ENCODE data around the gene ITPR2. TPM values are rescaled to one million over a fixed set of nuclear protein-coding genes. Genes with fewer than 3 reads are reported as not detected.

ITPR2 gene
- total and polyA plus RNA-seq, 5 experiments from 2014 or later = 4.6 to 45.9 (median 9.6) TPM

GRCh38 chr12:26426652-26427051, 406.3 kb downstream of the ITPR2 start:
- DNase-seq (no peak), ATAC-seq (no peak)
- POLR2A ChIA-PET = no interaction called here
- H3K4me1 Mint-ChIP-seq = no peaks in the 10 kb centered on the region
- H3K27ac Mint-ChIP-seq = no peak overlapping the region
- H3K36me3 Mint-ChIP-seq = peaks cover 12 to 42% (median 30%) of the 10 kb centered on the region in 3 donors
- H3K4me3 Mint-ChIP-seq = no peak overlapping the region
- H3K27me3 Mint-ChIP-seq = no peaks in the 10 kb centered on the region
- H3K9me3 Mint-ChIP-seq = no peaks in the 10 kb centered on the region

GRCh38 chr12:26425587-26426260, 407.3 kb downstream of the ITPR2 start:
- no peak overlapping the region for H3K4me3 Mint-ChIP-seq
- DNase-seq (no peak), ATAC-seq (no peak)
- H3K4me1 Mint-ChIP-seq = no peaks in the 10 kb centered on the region
- peaks cover 17 to 43% (median 37%) of the 10 kb centered on the region in 3 donors for H3K36me3 Mint-ChIP-seq
- POLR2A ChIA-PET = no interaction called here
- H3K9me3 Mint-ChIP-seq = no peaks in the 10 kb centered on the region
- no peaks in the 10 kb centered on the region for H3K27me3 Mint-ChIP-seq
- no peak overlapping the region for H3K27ac Mint-ChIP-seq

GRCh38 chr12:26422839-26423398, 410.1 kb downstream of the ITPR2 start:
- ATAC-seq = no peak
- no peak overlapping the region for H3K27ac Mint-ChIP-seq

GRCh38 chr12:26416550-26416949, 416.4 kb downstream of the ITPR2 start:
- Mint-ChIP-seq H3K27me3 (no peaks in the 10 kb centered on the region), H3K4me3 (no peak overlapping the region), H3K36me3 (peaks cover 14 to 72% (median 51%) of the 10 kb centered on the region in 3 donors), H3K27ac (no peak overlapping the region), H3K4me1 (no peaks in the 10 kb centered on the region), H3K9me3 (peaks cover 0 to 3% (median 0%) of the 10 kb centered on the region in 9 donors)
- no peak for ATAC-seq
- no peak for DNase-seq
- POLR2A ChIA-PET = no interaction called here

More at GRCh38 chr12:26422839-26423398, 410.1 kb downstream of the ITPR2 start:
- POLR2A ChIA-PET = no interaction called here
- no peak overlapping the region for H3K4me3 Mint-ChIP-seq
- H3K4me1 Mint-ChIP-seq = no peaks in the 10 kb centered on the region
- DNase-seq = no peak
- peaks cover 22 to 43% (median 36%) of the 10 kb centered on the region in 3 donors for H3K36me3 Mint-ChIP-seq
- no peaks in the 10 kb centered on the region for H3K27me3 Mint-ChIP-seq
- peaks cover 0 to 2% (median 0%) of the 10 kb centered on the region in 9 donors for H3K9me3 Mint-ChIP-seq

GRCh38 chr12:26410689-26411088, 422.3 kb downstream of the ITPR2 start:
- Mint-ChIP-seq H3K27me3 (no peaks in the 10 kb centered on the region), H3K4me3 (no peak overlapping the region), H3K27ac (no peak overlapping the region), H3K36me3 (peaks cover 6 to 63% (median 52%) of the 10 kb centered on the region in 3 donors), H3K4me1 (no peaks in the 10 kb centered on the region), H3K9me3 (no peaks in the 10 kb centered on the region)
- ATAC-seq = no peak
- DNase-seq = no peak
- POLR2A ChIA-PET = no interaction called here

- Mint-ChIP-seq H3K4me1 (no peaks in the 10 kb centered on the region), H3K4me3 (no peak overlapping the region), H3K27ac (no peak overlapping the region), H3K36me3 (peaks cover 6 to 33% (median 30%) of the 10 kb centered on the region in 3 donors), H3K9me3 (no peaks in the 10 kb centered on the region), H3K27me3 (no peaks in the 10 kb centered on the region)
- ATAC-seq (no peak), DNase-seq (no peak)
- POLR2A ChIA-PET = no interaction called here
These were observed 426.2 kb downstream of the ITPR2 start for GRCh38 chr12:26406813-26407212.

- Mint-ChIP-seq H3K27me3 (no peaks in the 10 kb centered on the region), H3K27ac (no peak overlapping the region), H3K4me3 (no peak overlapping the region), H3K36me3 (peaks cover 6 to 31% (median 30%) of the 10 kb centered on the region in 3 donors), H3K4me1 (no peaks in the 10 kb centered on the region), H3K9me3 (no peaks in the 10 kb centered on the region)
- POLR2A ChIA-PET = no interaction called here
- ATAC-seq = no peak
- no peak for DNase-seq
These were observed 426.6 kb downstream of the ITPR2 start for GRCh38 chr12:26406391-26406790.

GRCh38 chr12:26403601-26404000, 429.4 kb downstream of the ITPR2 start:
- Mint-ChIP-seq H3K36me3 (peaks cover 6 to 29% (median 14%) of the 10 kb centered on the region in 3 donors), H3K27me3 (no peaks in the 10 kb centered on the region), H3K4me1 (no peaks in the 10 kb centered on the region), H3K4me3 (no peak overlapping the region), H3K27ac (no peak overlapping the region), H3K9me3 (no peaks in the 10 kb centered on the region)
- no peak for ATAC-seq
- POLR2A ChIA-PET = no interaction called here
- no peak for DNase-seq

GRCh38 chr12:26402648-26403047, 430.3 kb downstream of the ITPR2 start:
- POLR2A ChIA-PET = no interaction called here
- Mint-ChIP-seq H3K4me1 (no peaks in the 10 kb centered on the region), H3K36me3 (peaks cover 2 to 25% (median 11%) of the 10 kb centered on the region in 3 donors), H3K4me3 (no peak overlapping the region), H3K27ac (no peak overlapping the region), H3K27me3 (no peaks in the 10 kb centered on the region), H3K9me3 (no peaks in the 10 kb centered on the region)
- no peak for ATAC-seq
- no peak for DNase-seq

GRCh38 chr12:26401874-26402273, 431.1 kb downstream of the ITPR2 start:
- no peaks in the 10 kb centered on the region for H3K9me3 Mint-ChIP-seq
- H3K4me1 Mint-ChIP-seq = no peaks in the 10 kb centered on the region
- no peak for ATAC-seq
- H3K27me3 Mint-ChIP-seq = no peaks in the 10 kb centered on the region
- DNase-seq = no peak
- peaks cover 0 to 20% (median 8%) of the 10 kb centered on the region in 3 donors for H3K36me3 Mint-ChIP-seq
- POLR2A ChIA-PET = no interaction called here
- H3K27ac Mint-ChIP-seq = no peak overlapping the region
- H3K4me3 Mint-ChIP-seq = no peak overlapping the region

- H3K27me3 Mint-ChIP-seq = no peaks in the 10 kb centered on the region
- H3K36me3 Mint-ChIP-seq = peaks cover 0 to 20% (median 6%) of the 10 kb centered on the region in 3 donors
- no peak for ATAC-seq
- POLR2A ChIA-PET = no interaction called here
- no peaks in the 10 kb centered on the region for H3K9me3 Mint-ChIP-seq
- no peak overlapping the region for H3K4me3 Mint-ChIP-seq
- DNase-seq = no peak
- no peak overlapping the region for H3K27ac Mint-ChIP-seq
- no peaks in the 10 kb centered on the region for H3K4me1 Mint-ChIP-seq
These were observed 432.4 kb downstream of the ITPR2 start for GRCh38 chr12:26400627-26401026.

GRCh38 chr12:26399381-26399780, 433.6 kb downstream of the ITPR2 start:
- H3K9me3 Mint-ChIP-seq = no peaks in the 10 kb centered on the region
- no peak overlapping the region for H3K4me3 Mint-ChIP-seq
- no peaks in the 10 kb centered on the region for H3K27me3 Mint-ChIP-seq
- no peaks in the 10 kb centered on the region for H3K4me1 Mint-ChIP-seq
- POLR2A ChIA-PET = no interaction called here
- DNase-seq (no peak), ATAC-seq (no peak)
- peaks cover 0 to 20% (median 5%) of the 10 kb centered on the region in 3 donors for H3K36me3 Mint-ChIP-seq
- H3K27ac Mint-ChIP-seq = no peak overlapping the region

GRCh38 chr12:26396402-26396801, 436.6 kb downstream of the ITPR2 start:
- DNase-seq (no peak), ATAC-seq (no peak)
- Mint-ChIP-seq H3K9me3 (no peaks in the 10 kb centered on the region), H3K27ac (no peak overlapping the region), H3K36me3 (peaks cover 4 to 36% (median 21%) of the 10 kb centered on the region in 3 donors), H3K27me3 (no peaks in the 10 kb centered on the region), H3K4me1 (no peaks in the 10 kb centered on the region), H3K4me3 (no peak overlapping the region)
- POLR2A ChIA-PET = no interaction called here

GRCh38 chr12:26389343-26389742, 443.7 kb downstream of the ITPR2 start:
- Mint-ChIP-seq H3K27ac (no peak overlapping the region), H3K4me3 (no peak overlapping the region), H3K4me1 (peaks cover 0 to 4% (median 0%) of the 10 kb centered on the region in 4 donors), H3K9me3 (peaks cover 0 to 9% (median 0%) of the 10 kb centered on the region in 9 donors), H3K27me3 (no peaks in the 10 kb centered on the region), H3K36me3 (peaks cover 26 to 69% (median 68%) of the 10 kb centered on the region in 3 donors)
- ATAC-seq = no peak
- POLR2A ChIA-PET = no interaction called here
- DNase-seq = no peak
